SK-N-SH (cell line): Measurements from ENCODE around the gene FBXW9. TPM values are rescaled to one million over a fixed set of nuclear protein-coding genes. Genes with fewer than 3 reads are reported as not detected.

Experiments
- CTCF ChIA-PET: fragments of 300-600, 350-600 bp; formaldehyde crosslinking; extraction: SDS; loops from one replicate; lab custom pipeline; 2021; lab: Yijun Ruan, JAX
- POLR2A ChIA-PET: fragments of 350-600 bp; sonication (Branson Sonifier 250); formaldehyde crosslinking; extraction: SDS; loops from one replicate; lab custom pipeline; 2020; ENCODE audit warnings: antibody characterized with exemption, inconsistent platforms; lab: Yijun Ruan, JAX
- DNase-seq: peaks from one replicate; pipeline ENCODE4 v3.0.0; 2012
- H2AFZ ChIP-seq: fragments of 200-600 bp; sonication (generic); 2 replicates; pipeline ENCODE4 v1.8.1; 2016; ENCODE audit warnings: antibody characterized with exemption, mild to moderate bottlenecking, low read depth
- H3F3A ChIP-seq: fragments of 200-600 bp; sonication (generic); replicated peaks from 2 replicates; pipeline ENCODE3; 2016; ENCODE audit warnings: antibody characterized with exemption, mild to moderate bottlenecking; ENCODE audit not compliant: insufficient read depth
- H3K27ac ChIP-seq, 2 experiments: fragments of 200-500 bp in 1 of 2; fragments of 200-600 bp in 1 of 2; sonication (Bioruptor generic) in 1 of 2; sonication (generic), shearing (Covaris generic) in 1 of 2; 2 replicates each; pipeline versions ENCODE4 v1.5.1 to v1.6.1; 2014 to 2016; ENCODE audit warnings: low read depth in 2 of 2, inconsistent platforms in 1 of 2, low read length in 1 of 2, mild to moderate bottlenecking in 1 of 2, mixed read lengths in 1 of 2
- H3K27me3 ChIP-seq: fragments of 200-600 bp; sonication (generic), shearing (Covaris generic); 2 replicates; pipeline ENCODE4 v1.6.1; 2016; ENCODE audit warnings: mixed run types; ENCODE audit not compliant: insufficient read depth
- H3K36me3 ChIP-seq, 2 experiments: fragments of 200-500 bp in 1 of 2; fragments of 200-600 bp in 1 of 2; sonication (Bioruptor generic) in 1 of 2; sonication (generic) in 1 of 2; replicated peaks in 1 of 2; 2 replicates each; pipeline versions ENCODE3 to v1.5.1; 2014 to 2016; ENCODE audit warnings: low read length in 1 of 2, mild to moderate bottlenecking in 1 of 2; ENCODE audit not compliant: insufficient read depth in 2 of 2, control insufficient read depth in 1 of 2
- H3K4me1 ChIP-seq, 2 experiments: fragments of 200-500 bp in 1 of 2; fragments of 200-600 bp in 1 of 2; sonication (Bioruptor generic) in 1 of 2; sonication (generic), shearing (Covaris generic) in 1 of 2; 2 replicates each; pipeline versions ENCODE4 v1.5.1 to v1.6.1; 2014 to 2016; ENCODE audit warnings: low read depth in 1 of 2, low read length in 1 of 2, mixed run types in 1 of 2; ENCODE audit not compliant: insufficient read depth in 2 of 2, control insufficient read depth in 1 of 2
- H3K4me2 ChIP-seq: fragments of 200-600 bp; sonication (generic), shearing (Covaris generic); 2 replicates; pipeline ENCODE4 v1.6.1; 2017; ENCODE audit warnings: mixed run types
- H3K4me3 ChIP-seq, 2 experiments: fragments of 200-500 bp in 1 of 2; fragments of 200-600 bp in 1 of 2; sonication (Bioruptor generic) in 1 of 2; sonication (generic), shearing (Covaris generic) in 1 of 2; 2 replicates each; pipeline versions ENCODE4 v1.5.1 to v1.8.1; 2014 to 2016; ENCODE audit warnings: low read depth in 2 of 2, inconsistent platforms in 1 of 2, low read length in 1 of 2, mild to moderate bottlenecking in 1 of 2, mixed read lengths in 1 of 2, moderate library complexity in 1 of 2
- H3K79me2 ChIP-seq: fragments of 200-600 bp; sonication (generic); 2 replicates; pipeline ENCODE4 v1.8.1; 2017; ENCODE audit warnings: mild to moderate bottlenecking; ENCODE audit not compliant: insufficient read depth
- H3K9ac ChIP-seq: fragments of 200-600 bp; sonication (generic); 2 replicates; pipeline ENCODE4 v1.6.1; 2017; ENCODE audit warnings: mixed run types
- H3K9me2 ChIP-seq: fragments of 200-600 bp; sonication (generic); 2 replicates; pipeline ENCODE4 v1.6.1; 2017; ENCODE audit warnings: mixed run types
- H3K9me3 ChIP-seq: fragments of 200-600 bp; sonication (generic); 2 replicates; pipeline ENCODE4 v1.6.1; 2017; ENCODE audit warnings: mixed run types, mild to moderate bottlenecking, moderate library complexity
- H4K20me1 ChIP-seq: fragments of 200-600 bp; sonication (generic); 2 replicates; pipeline ENCODE4 v1.6.1; 2017; ENCODE audit warnings: mild to moderate bottlenecking, mixed run types; ENCODE audit not compliant: insufficient read depth
- CTCF ChIP-seq: fragments of 200-600 bp; sonication (generic); IDR thresholded peaks from 2 replicates; pipeline ENCODE4 v1.6.1; 2017; ENCODE audit warnings: antibody characterized with exemption, mild to moderate bottlenecking, moderate library complexity
- EP300 ChIP-seq, 2 experiments: IDR thresholded peaks; 2 replicates each; pipeline versions ENCODE4 v1.4.0 to v1.6.1; 2012; ENCODE audit warnings: borderline replicate concordance in 1 of 2, low read depth in 1 of 2, low read length in 1 of 2
- FOSL2 ChIP-seq: IDR thresholded peaks from 2 replicates; pipeline ENCODE4 v1.4.0; 2012; ENCODE audit warnings: low read depth, mild to moderate bottlenecking, moderate library complexity, borderline replicate concordance
- FOXJ3 ChIP-seq: sonication (generic); formaldehyde crosslinking; IDR thresholded peaks from 2 replicates; pipeline ENCODE4 v1.5.1; 2020; ENCODE audit warnings: mild to moderate bottlenecking, missing genetic modification reagents
- FOXM1 ChIP-seq: IDR thresholded peaks from 2 replicates; pipeline ENCODE4 v1.4.0; 2012; ENCODE audit warnings: low read depth, mild to moderate bottlenecking
- GATA2 ChIP-seq: sonication (generic); formaldehyde crosslinking; IDR thresholded peaks from 2 replicates; pipeline ENCODE4 v1.5.0; 2020; ENCODE audit warnings: mild to moderate bottlenecking, missing genetic modification reagents
- JUND ChIP-seq: IDR thresholded peaks from 2 replicates; pipeline ENCODE4 v1.4.0; 2012
- NFIC ChIP-seq: IDR thresholded peaks from 2 replicates; pipeline ENCODE4 v1.4.0; 2012; ENCODE audit warnings: borderline replicate concordance
- NRF1 ChIP-seq: IDR thresholded peaks from 2 replicates; pipeline ENCODE4 v1.6.1; 2012; ENCODE audit warnings: low read depth, mild to moderate bottlenecking, low read length
- POLR2AphosphoS5 ChIP-seq: IDR thresholded peaks from 2 replicates; pipeline ENCODE4 v1.6.1; 2012; ENCODE audit warnings: low read depth, low read length
- RAD21 ChIP-seq: IDR thresholded peaks from 2 replicates; pipeline ENCODE4 v1.6.1; 2012; ENCODE audit warnings: mild to moderate bottlenecking, low read length
- RCOR1 ChIP-seq: fragments of 150-350 bp; IDR thresholded peaks from 2 replicates; pipeline ENCODE4 v1.6.1; 2017; ENCODE audit warnings: antibody characterized with exemption, low read length
- RFX5 ChIP-seq: IDR thresholded peaks from 2 replicates; pipeline ENCODE4 v1.6.1; 2012; ENCODE audit warnings: mild to moderate bottlenecking, improper control_type of control experiment, low read length
- RXRA ChIP-seq: IDR thresholded peaks from 2 replicates; pipeline ENCODE4 v1.4.0; 2012; ENCODE audit warnings: low read depth, mild to moderate bottlenecking, borderline replicate concordance
- SMC3 ChIP-seq: IDR thresholded peaks from 2 replicates; pipeline ENCODE4 v1.6.1; 2012; ENCODE audit warnings: low read depth, low read length, improper control_type of control experiment
- TEAD4 ChIP-seq: IDR thresholded peaks from 2 replicates; pipeline ENCODE4 v1.4.0; 2012; ENCODE audit warnings: mild to moderate bottlenecking, borderline replicate concordance; ENCODE audit not compliant: insufficient read depth
- USF2 ChIP-seq: fragments of 150-350 bp; IDR thresholded peaks from 2 replicates; pipeline ENCODE4 v1.6.1; 2017; ENCODE audit warnings: antibody characterized with exemption, low read length, low read depth, borderline replicate concordance
- WGBS: methylation state at CpG from one replicate; pipeline ENCODE4 v1.1.6; 2017; ENCODE audit warnings: low lambda C conversion rate; 5-methylcytosine and 5-hydroxymethylcytosine counted together
- polyA plus RNA-seq, 3 experiments: library from polyadenylated mRNA; depleted of rRNA; stranded (reverse); fragments of >200 nt; gene quantifications; 2 replicates each; pipeline ENCODE4 v1.2.3, GENCODE V29; 2012
- TF ChIP-seq, protein P1 (sequence below): fragments of 150-350 bp; IDR thresholded peaks from 2 replicates; pipeline ENCODE4 v1.6.1; 2016; ENCODE audit warnings: mild to moderate bottlenecking, low read depth, low read length

Gene FBXW9
- polyA plus RNA-seq, 1 of the 3 experiments (the other 2 are of a cell fraction), result 26.6 TPM

DNA sequence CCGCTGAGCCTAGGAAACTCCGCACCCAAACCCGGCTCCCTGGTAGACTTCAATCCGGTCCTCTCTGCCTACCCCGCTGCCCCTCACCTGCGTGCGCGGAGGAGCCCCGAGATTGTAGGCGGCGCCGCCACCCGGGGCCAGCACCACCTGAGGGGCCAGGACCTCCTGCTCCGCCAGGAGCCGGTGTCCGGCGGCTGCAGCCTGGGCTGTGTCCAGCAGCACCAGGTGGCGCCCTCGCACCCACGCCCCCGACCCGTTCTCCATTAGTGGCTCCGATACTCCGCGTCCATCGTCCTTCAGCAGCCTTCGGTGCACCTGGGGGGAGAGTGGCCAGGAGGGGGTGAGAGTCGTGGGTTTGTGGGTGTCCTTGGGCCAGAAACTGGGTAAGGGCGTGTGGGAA lies 48.3 kb downstream of the FBXW9 start:
- ChIA-PET CTCF (interaction anchor here (1.8 kb wide), 1 partner anchor 8 kb away, joined by 11 read pairs; no protein-coding TSS in a partner anchor), POLR2A (no interaction called here)
- Histone ChIP-seq H2AFZ (no peak overlapping the region), H3K79me2 (no peaks in the 10 kb centered on the region), H3F3A (no peaks in the 10 kb centered on the region), H3K36me3 (no peaks in the 10 kb centered on the region), H3K9me3 (no peaks in the 10 kb centered on the region), H3K9ac (no peak overlapping the region), H3K27ac (no peak overlapping the region), H4K20me1 (no peaks in the 10 kb centered on the region), H3K4me1 (peaks cover 0 to 8% of the 10 kb centered on the region in 2 experiments; a peak in 1 of 4 replicates), H3K27me3 (no peaks in the 10 kb centered on the region), H3K4me2 (peak overlapping the region; percentile 50; the same call in 1 of the 2 replicates), H3K9me2 (no peaks in the 10 kb centered on the region), H3K4me3 (peak overlapping the region; percentile 23 to 35; a peak in 3 of 4 replicates)
- peak; percentile 36 for TF ChIP-seq CTCF
- TF ChIP-seq RAD21, result peak; percentile 29
- TF ChIP-seq USF2, result no peak
- no peak for TF ChIP-seq JUND
- no peak for TF ChIP-seq RFX5
- TF ChIP-seq SMC3, result no peak
- TF ChIP-seq, protein P1, sequence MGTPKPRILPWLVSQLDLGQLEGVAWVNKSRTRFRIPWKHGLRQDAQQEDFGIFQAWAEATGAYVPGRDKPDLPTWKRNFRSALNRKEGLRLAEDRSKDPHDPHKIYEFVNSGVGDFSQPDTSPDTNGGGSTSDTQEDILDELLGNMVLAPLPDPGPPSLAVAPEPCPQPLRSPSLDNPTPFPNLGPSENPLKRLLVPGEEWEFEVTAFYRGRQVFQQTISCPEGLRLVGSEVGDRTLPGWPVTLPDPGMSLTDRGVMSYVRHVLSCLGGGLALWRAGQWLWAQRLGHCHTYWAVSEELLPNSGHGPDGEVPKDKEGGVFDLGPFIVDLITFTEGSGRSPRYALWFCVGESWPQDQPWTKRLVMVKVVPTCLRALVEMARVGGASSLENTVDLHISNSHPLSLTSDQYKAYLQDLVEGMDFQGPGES, result no peak
- no peak for TF ChIP-seq EP300 (IDR thresholded peaks at IDR 0.05; ENCODE audit: borderline replicate concordance in 1 of 2, low read depth in 1 of 2, low read length in 1 of 2)
- TF ChIP-seq TEAD4, result no peak
- WGBS, result 33% methylated on average over 7 of the region's 29 CpGs
- DNase-seq, result peak; percentile 85

- CTCF ChIA-PET, result no interaction called here
- Histone ChIP-seq H3K4me1 (peaks cover 0 to 8% of the 10 kb centered on the region in 2 experiments; a peak in 1 of 4 replicates), H3K9me3 (no peaks in the 10 kb centered on the region), H3K27ac (no peak overlapping the region), H3K36me3 (no peaks in the 10 kb centered on the region), H3K79me2 (no peaks in the 10 kb centered on the region), H3K4me3 (peak overlapping the region in 1 of 2 experiments; percentile 35; a peak in 3 of 4 replicates), H2AFZ (no peak overlapping the region), H3K9ac (no peak overlapping the region), H4K20me1 (no peaks in the 10 kb centered on the region), H3K4me2 (no peak overlapping the region; the same call in 1 of the 2 replicates), H3K9me2 (no peaks in the 10 kb centered on the region), H3F3A (no peaks in the 10 kb centered on the region), H3K27me3 (no peaks in the 10 kb centered on the region)
- peak; percentile 88 for DNase-seq
- no peak for TF ChIP-seq POLR2AphosphoS5
- no peak for TF ChIP-seq NRF1
- no peak for TF ChIP-seq RCOR1
- no peak for TF ChIP-seq RXRA
- TF ChIP-seq FOXJ3 (CRISPR knock-in tag), result no peak
- TF ChIP-seq FOXM1, result no peak
- TF ChIP-seq SMC3, result no peak
- no peak for TF ChIP-seq GATA2 (CRISPR knock-in tag)
- TF ChIP-seq EP300 (IDR thresholded peaks at IDR 0.05; ENCODE audit: borderline replicate concordance in 1 of 2, low read depth in 1 of 2, low read length in 1 of 2), result no peak
- TF ChIP-seq NFIC, result no peak
- no peak for TF ChIP-seq USF2
- TF ChIP-seq FOSL2, result no peak
- no peak for TF ChIP-seq RAD21
- no peak for TF ChIP-seq TEAD4
- no peak for TF ChIP-seq RFX5
- POLR2A ChIA-PET, result no interaction called here
- 36% methylated on average over 26 of the region's 31 CpGs for WGBS
These were observed 48.9 kb downstream of the FBXW9 start for GRCh38 chr19:12647490-12648071.
